HepG2 (cell line): ENCODE results near the gene TMCC1. TPM values are rescaled to one million over a fixed set of nuclear protein-coding genes. Genes with fewer than 3 reads are reported as not detected.
A peak's percentile ranks its signal among the peaks of the same experiment; 100 is the strongest.

ENCODE experiments used
- HNRNPLL ChIP-seq: fragments of 200-400 bp; formaldehyde crosslinking; IDR thresholded peaks from 2 replicates; pipeline ENCODE4 v1.6.1; 2017; ENCODE audit warnings: mild to moderate bottlenecking, low read depth, low read length; ENCODE audit not compliant: poor library complexity, severe bottlenecking
- IRF2 ChIP-seq: IDR thresholded peaks from 2 replicates; pipeline ENCODE4 v1.6.1; 2018; ENCODE audit warnings: missing genetic modification reagents, missing compliant biosample characterization
- LCORL ChIP-seq, 2 experiments: fragments of 450-650 bp in 1 of 2; sonication (generic) in 1 of 2; formaldehyde crosslinking in 1 of 2; IDR thresholded peaks; 2 replicates each; pipeline versions ENCODE4 v1.5.0 to v1.6.1; 2017 to 2020; ENCODE audit warnings: antibody characterized with exemption in 1 of 2, missing genetic modification reagents in 1 of 2
- SAP130 ChIP-seq: IDR thresholded peaks from 2 replicates; pipeline ENCODE4 v1.6.1; 2016; ENCODE audit warnings: low read depth
- ZFY ChIP-seq: sonication (generic); formaldehyde crosslinking; IDR thresholded peaks from 2 replicates; pipeline ENCODE4 v1.4.0; 2020; ENCODE audit warnings: missing genetic modification reagents
- ZKSCAN5 ChIP-seq: sonication (generic); formaldehyde crosslinking; IDR thresholded peaks from 2 replicates; pipeline ENCODE4 v1.5.1; 2020; ENCODE audit warnings: mild to moderate bottlenecking, missing genetic modification reagents
- ZNF121 ChIP-seq: sonication (generic); formaldehyde crosslinking; IDR thresholded peaks from 2 replicates; pipeline ENCODE4 v1.5.0; 2020; ENCODE audit warnings: mild to moderate bottlenecking, missing genetic modification reagents
- ZNF292 ChIP-seq: sonication (generic); formaldehyde crosslinking; IDR thresholded peaks from 2 replicates; pipeline ENCODE4 v1.8.1; 2022; ENCODE audit warnings: mild to moderate bottlenecking, low read depth, missing genetic modification reagents, borderline replicate concordance
- ZNF501 ChIP-seq: sonication (generic); formaldehyde crosslinking; IDR thresholded peaks from 2 replicates; pipeline ENCODE4 v1.5.1; 2020; ENCODE audit warnings: mild to moderate bottlenecking, moderate library complexity, missing genetic modification reagents
- ZNF768 ChIP-seq: sonication (generic); formaldehyde crosslinking; IDR thresholded peaks from 2 replicates; pipeline ENCODE4 v1.4.0; 2020; ENCODE audit warnings: missing genetic modification reagents
- ZNF788 ChIP-seq: sonication (generic); formaldehyde crosslinking; IDR thresholded peaks from 2 replicates; pipeline ENCODE4 v1.5.0; 2020; ENCODE audit warnings: mild to moderate bottlenecking, missing genetic modification reagents, borderline replicate concordance
- ZSCAN31 ChIP-seq: sonication (generic); formaldehyde crosslinking; IDR thresholded peaks from 2 replicates; pipeline ENCODE4 v1.5.0; 2020; ENCODE audit warnings: low read depth, mild to moderate bottlenecking, missing genetic modification reagents
- polyA plus RNA-seq, 8 experiments: library from polyadenylated mRNA; depleted of rRNA in 3 of 8; stranded (reverse) in 7 of 8; unstranded in 1 of 8; fragments of >200 nt; fragmentation: Illumina TruSeq in 4 of 8; extraction: Trizol in 4 of 8; gene quantifications; 2 replicates each; pipeline versions ENCODE4 v1.2.1 to v1.2.3, GENCODE V29; 2011 to 2016; ENCODE audit warnings: low read depth in 4 of 8, missing spikeins in 1 of 8, mixed read lengths in 1 of 8; ENCODE audit not compliant: insufficient read depth in 1 of 8
- total RNA-seq, 5 experiments: library from RNA; depleted of rRNA; stranded (reverse); fragments of >200 nt; fragmentation: Illumina TruSeq; extraction: Trizol; gene quantifications; 2 replicates each; pipeline ENCODE4 v1.2.3, GENCODE V29; 2016; ENCODE audit warnings: low read depth in 1 of 5
- TF ChIP-seq, protein P1 (sequence below): sonication (generic); formaldehyde crosslinking; IDR thresholded peaks from 2 replicates; pipeline ENCODE4 v1.4.0; 2020; ENCODE audit warnings: mild to moderate bottlenecking, missing genetic modification reagents
- TF ChIP-seq, protein P2 (sequence below): sonication (generic); formaldehyde crosslinking; IDR thresholded peaks from 2 replicates; pipeline ENCODE4 v1.5.0; 2020; ENCODE audit warnings: mild to moderate bottlenecking, missing genetic modification reagents, moderate library complexity
- TF ChIP-seq, protein P3 (sequence below): IDR thresholded peaks from 2 replicates; pipeline ENCODE4 v1.4.0; 2020; ENCODE audit warnings: mild to moderate bottlenecking, missing genetic modification reagents
- TF ChIP-seq, protein P4 (sequence below): sonication (generic); formaldehyde crosslinking; IDR thresholded peaks from 2 replicates; pipeline ENCODE4 v1.9.0; 2022; ENCODE audit warnings: missing genetic modification reagents, mild to moderate bottlenecking, borderline replicate concordance

The TMCC1 gene
- total and polyA plus RNA-seq, 2 of the 13 experiments (the other 11 are each of a cell fraction or from before 2014, with no cell fraction given): 12.1 to 264 TPM

DNA sequence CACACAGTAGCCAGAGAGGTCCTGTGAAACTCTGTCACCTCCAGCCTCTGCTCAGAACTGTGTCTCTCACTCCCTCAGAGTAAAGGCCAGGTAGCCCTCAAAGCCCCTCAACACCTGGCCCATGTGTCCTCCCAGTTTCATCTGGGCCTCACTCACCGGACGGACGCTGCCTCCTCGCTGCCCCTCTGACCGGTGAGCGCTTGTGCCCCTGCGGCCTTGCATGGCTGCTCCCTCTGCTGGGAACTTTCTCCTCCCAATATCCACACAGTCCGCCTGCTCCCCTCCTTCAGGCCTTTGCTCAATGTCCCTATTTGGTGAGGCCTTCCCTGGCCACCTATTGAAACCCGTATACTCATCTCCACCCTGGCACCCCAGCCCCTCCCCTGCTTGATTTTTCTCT lies 44.2 kb upstream of the TMCC1 start (continued):
- TF ChIP-seq, protein P1, sequence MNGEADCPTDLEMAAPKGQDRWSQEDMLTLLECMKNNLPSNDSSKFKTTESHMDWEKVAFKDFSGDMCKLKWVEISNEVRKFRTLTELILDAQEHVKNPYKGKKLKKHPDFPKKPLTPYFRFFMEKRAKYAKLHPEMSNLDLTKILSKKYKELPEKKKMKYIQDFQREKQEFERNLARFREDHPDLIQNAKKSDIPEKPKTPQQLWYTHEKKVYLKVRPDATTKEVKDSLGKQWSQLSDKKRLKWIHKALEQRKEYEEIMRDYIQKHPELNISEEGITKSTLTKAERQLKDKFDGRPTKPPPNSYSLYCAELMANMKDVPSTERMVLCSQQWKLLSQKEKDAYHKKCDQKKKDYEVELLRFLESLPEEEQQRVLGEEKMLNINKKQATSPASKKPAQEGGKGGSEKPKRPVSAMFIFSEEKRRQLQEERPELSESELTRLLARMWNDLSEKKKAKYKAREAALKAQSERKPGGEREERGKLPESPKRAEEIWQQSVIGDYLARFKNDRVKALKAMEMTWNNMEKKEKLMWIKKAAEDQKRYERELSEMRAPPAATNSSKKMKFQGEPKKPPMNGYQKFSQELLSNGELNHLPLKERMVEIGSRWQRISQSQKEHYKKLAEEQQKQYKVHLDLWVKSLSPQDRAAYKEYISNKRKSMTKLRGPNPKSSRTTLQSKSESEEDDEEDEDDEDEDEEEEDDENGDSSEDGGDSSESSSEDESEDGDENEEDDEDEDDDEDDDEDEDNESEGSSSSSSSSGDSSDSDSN (CRISPR knock-in tag): peak; percentile 60
- TF ChIP-seq SAP130 (peak; percentile 26; the same call in 1 of the 2 replicates), ZNF292 (CRISPR knock-in tag) (peak; percentile 68; the same call in 1 of the 2 replicates), ZKSCAN5 (CRISPR knock-in tag) (0 out of 2 replicates have a peak, but pooled peaks have one; percentile 75), ZNF501 (peak; percentile 22; the same call in 1 of the 2 replicates), ZNF768 (peak; percentile 36; the same call in 1 of the 2 replicates), HNRNPLL (peak; percentile 28), ZFY (CRISPR knock-in tag) (peak; percentile 26; the same call in 1 of the 2 replicates), LCORL (IDR thresholded peaks at IDR 0.05) (no peak), LCORL (CRISPR knock-in tag; IDR thresholded peaks at IDR 0.05) (0 out of 2 replicates have a peak, but pooled peaks have one; percentile 28), ZSCAN31 (CRISPR knock-in tag) (0 out of 2 replicates have a peak, but pooled peaks have one; percentile 38), IRF2 (0 out of 2 replicates have a peak, but pooled peaks have one; percentile 16), ZNF788 (CRISPR knock-in tag) (0 out of 2 replicates have a peak, but pooled peaks have one; percentile 21), ZNF121 (CRISPR knock-in tag) (peak; percentile 9; the same call in 1 of the 2 replicates)
- TF ChIP-seq, protein P2, sequence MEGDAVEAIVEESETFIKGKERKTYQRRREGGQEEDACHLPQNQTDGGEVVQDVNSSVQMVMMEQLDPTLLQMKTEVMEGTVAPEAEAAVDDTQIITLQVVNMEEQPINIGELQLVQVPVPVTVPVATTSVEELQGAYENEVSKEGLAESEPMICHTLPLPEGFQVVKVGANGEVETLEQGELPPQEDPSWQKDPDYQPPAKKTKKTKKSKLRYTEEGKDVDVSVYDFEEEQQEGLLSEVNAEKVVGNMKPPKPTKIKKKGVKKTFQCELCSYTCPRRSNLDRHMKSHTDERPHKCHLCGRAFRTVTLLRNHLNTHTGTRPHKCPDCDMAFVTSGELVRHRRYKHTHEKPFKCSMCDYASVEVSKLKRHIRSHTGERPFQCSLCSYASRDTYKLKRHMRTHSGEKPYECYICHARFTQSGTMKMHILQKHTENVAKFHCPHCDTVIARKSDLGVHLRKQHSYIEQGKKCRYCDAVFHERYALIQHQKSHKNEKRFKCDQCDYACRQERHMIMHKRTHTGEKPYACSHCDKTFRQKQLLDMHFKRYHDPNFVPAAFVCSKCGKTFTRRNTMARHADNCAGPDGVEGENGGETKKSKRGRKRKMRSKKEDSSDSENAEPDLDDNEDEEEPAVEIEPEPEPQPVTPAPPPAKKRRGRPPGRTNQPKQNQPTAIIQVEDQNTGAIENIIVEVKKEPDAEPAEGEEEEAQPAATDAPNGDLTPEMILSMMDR: peak; percentile 69
- TF ChIP-seq, protein P3, sequence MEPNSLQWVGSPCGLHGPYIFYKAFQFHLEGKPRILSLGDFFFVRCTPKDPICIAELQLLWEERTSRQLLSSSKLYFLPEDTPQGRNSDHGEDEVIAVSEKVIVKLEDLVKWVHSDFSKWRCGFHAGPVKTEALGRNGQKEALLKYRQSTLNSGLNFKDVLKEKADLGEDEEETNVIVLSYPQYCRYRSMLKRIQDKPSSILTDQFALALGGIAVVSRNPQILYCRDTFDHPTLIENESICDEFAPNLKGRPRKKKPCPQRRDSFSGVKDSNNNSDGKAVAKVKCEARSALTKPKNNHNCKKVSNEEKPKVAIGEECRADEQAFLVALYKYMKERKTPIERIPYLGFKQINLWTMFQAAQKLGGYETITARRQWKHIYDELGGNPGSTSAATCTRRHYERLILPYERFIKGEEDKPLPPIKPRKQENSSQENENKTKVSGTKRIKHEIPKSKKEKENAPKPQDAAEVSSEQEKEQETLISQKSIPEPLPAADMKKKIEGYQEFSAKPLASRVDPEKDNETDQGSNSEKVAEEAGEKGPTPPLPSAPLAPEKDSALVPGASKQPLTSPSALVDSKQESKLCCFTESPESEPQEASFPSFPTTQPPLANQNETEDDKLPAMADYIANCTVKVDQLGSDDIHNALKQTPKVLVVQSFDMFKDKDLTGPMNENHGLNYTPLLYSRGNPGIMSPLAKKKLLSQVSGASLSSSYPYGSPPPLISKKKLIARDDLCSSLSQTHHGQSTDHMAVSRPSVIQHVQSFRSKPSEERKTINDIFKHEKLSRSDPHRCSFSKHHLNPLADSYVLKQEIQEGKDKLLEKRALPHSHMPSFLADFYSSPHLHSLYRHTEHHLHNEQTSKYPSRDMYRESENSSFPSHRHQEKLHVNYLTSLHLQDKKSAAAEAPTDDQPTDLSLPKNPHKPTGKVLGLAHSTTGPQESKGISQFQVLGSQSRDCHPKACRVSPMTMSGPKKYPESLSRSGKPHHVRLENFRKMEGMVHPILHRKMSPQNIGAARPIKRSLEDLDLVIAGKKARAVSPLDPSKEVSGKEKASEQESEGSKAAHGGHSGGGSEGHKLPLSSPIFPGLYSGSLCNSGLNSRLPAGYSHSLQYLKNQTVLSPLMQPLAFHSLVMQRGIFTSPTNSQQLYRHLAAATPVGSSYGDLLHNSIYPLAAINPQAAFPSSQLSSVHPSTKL: no peak
- TF ChIP-seq, protein P4, sequence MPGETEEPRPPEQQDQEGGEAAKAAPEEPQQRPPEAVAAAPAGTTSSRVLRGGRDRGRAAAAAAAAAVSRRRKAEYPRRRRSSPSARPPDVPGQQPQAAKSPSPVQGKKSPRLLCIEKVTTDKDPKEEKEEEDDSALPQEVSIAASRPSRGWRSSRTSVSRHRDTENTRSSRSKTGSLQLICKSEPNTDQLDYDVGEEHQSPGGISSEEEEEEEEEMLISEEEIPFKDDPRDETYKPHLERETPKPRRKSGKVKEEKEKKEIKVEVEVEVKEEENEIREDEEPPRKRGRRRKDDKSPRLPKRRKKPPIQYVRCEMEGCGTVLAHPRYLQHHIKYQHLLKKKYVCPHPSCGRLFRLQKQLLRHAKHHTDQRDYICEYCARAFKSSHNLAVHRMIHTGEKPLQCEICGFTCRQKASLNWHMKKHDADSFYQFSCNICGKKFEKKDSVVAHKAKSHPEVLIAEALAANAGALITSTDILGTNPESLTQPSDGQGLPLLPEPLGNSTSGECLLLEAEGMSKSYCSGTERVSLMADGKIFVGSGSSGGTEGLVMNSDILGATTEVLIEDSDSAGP (CRISPR knock-in tag): 0 out of 2 replicates have a peak, but pooled peaks have one; percentile 34
